Activated T-cell treated with anti-CD3 and anti-CD28 coated beads for 1 hour (primary cell): ENCODE results near the gene TMEM53.

Experiments used
- DNase-seq: peaks from one replicate; pipeline ENCODE4 v3.0.0-alpha.2; 2020; ENCODE audit warnings: low read depth

The TMEM53 gene

GRCh38 chr1:44698138-44698537 lies 23.9 kb upstream of the TMEM53 start:
- DNase-seq: no peak

GRCh38 chr1:44696789-44697345 lies 22.6 kb upstream of the TMEM53 start:
- DNase-seq: peak; percentile 22

DNA sequence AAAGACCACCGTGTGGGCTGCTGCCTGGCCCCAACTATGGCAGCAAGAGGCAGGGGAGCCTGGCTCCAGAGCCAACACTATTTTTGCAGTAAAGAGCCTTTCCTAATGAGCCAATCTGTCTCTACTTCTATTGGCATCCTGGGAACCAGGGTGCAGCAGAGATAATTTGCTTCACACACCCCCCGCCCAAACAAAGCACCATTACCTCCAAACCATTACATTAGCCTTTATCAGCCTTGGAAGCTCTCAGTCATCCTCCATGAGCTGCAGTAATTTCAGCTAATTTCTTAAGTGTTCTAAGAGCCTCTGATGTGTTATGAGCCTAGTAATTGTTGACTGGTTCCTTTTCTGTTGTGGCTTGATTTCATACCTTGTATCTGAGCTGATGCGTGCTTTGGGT lies 21.8 kb upstream of the TMEM53 start:
- no peak for DNase-seq

GRCh38 chr1:44695671-44696070 lies 21.4 kb upstream of the TMEM53 start:
- no peak for DNase-seq

DNA sequence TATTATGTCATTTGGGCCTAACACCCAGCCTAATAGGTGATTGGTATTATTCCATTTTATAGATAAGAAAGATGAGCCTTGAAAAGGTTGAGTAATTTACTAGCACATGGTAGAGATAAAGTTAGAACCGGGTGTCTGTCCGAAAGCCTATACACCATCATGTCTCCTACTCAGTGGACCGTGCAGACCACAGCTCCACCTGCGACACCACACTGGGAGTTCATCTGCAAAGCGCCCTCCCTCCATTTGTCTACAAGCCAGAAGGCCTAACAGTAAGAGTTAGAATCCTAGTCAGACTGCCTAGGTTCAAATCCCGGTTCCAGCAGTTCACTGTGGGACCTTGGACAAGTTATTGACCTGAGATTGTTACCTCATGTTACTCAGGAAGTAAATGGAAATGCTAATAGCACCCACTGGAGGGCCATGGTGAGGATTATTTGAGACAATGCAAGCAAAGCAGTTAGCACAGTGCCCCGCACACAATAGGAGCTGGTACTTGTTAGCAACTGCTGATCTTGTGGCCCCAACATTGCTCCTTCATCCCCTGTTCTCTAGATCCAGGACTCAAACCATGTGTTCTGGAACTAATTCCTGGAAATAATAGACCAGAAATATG lies 20.7 kb upstream of the TMEM53 start:
- no peak for DNase-seq

- no peak for DNase-seq
These were observed 19.6 kb upstream of the TMEM53 start for GRCh38 chr1:44693900-44694299.

DNA sequence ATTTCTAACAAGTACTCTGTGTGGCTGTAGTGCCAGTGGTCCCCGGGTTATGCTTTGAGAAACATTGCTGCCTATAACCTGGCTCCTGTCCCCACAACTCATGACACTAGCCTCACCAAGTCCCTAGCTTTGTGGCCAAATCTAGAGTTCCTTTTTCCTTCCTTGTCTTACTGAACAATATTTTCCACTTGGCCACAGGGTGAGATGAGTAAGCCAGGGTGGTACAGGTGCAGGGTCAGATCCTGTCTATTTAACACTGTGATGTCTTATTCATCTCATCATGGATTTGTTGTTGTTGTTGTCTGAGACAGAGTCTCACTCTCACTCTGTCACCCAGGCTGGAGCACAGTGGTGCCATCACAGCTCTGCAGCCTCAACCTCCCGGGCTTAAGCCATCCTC lies 18.9 kb upstream of the TMEM53 start:
- no peak for DNase-seq

GRCh38 chr1:44689447-44689765 lies 15.1 kb upstream of the TMEM53 start:
- no peak for DNase-seq

GRCh38 chr1:44688760-44689446 lies 14.6 kb upstream of the TMEM53 start:
- DNase-seq: no peak

- no peak for DNase-seq
These were observed 11.6 kb upstream of the TMEM53 start for GRCh38 chr1:44685881-44686280.

DNA sequence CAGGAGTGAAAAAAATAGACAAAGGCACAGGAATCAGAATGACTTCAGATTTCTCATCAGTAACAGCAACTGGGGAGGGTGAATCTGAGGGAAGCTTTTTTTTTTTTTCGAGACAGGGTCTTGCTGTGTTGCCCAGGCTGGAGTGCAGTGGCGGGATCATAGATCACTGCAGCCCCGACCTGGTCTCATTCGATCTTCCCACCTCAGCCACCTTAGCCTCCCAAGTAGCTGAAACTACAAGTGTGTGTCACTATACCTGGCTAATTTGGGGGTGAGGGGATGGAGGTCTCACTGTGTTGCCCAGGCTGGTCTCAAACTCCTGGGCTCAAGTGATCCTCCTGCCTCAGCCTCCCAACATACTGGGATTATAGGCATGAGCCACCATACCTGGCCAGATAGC lies 10.9 kb upstream of the TMEM53 start:
- no peak for DNase-seq

GRCh38 chr1:44684525-44684924 lies 10.2 kb upstream of the TMEM53 start:
- DNase-seq: no peak

DNA sequence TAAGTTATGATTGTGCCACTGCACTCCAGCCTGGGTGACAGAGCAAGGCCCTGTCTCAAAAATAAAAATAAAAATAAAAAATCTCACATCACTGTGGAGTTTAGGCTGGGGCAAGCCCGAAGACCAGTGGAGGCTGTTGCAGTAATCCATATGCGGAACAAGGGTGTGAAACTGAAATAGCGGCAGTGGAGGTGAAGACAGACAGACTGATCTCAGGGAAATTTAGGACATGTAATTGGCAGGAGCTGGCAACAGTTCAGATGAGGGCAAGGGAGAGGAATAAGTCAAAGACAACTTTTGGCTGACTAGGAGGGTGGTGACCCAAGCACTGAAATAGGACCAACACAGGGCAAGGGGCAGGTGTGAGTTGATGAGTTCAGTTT lies 8.6 kb upstream of the TMEM53 start:
- no peak for DNase-seq

GRCh38 chr1:44681905-44682882 lies 7.9 kb upstream of the TMEM53 start:
- no peak for DNase-seq

GRCh38 chr1:44679468-44679867 lies 5.2 kb upstream of the TMEM53 start:
- no peak for DNase-seq

DNA sequence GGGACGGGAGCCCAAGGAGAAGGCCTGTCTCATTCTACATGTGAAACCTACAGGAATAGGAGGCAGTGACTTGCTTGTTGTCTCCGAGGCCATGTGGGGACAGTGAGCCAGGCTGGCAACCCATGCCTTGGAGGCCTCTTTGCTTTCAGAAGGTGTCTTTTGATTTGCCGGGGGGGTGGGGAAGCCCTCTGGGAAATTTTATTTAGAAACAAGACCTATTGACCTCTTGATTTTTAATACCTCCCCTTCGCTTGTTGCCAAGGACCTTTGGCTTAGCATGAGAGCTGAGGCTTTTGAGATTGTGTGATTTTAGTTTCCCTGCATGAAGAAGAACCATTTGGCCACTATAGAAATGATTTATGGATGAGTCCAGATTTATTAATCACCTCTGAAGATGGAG lies 4.3 kb upstream of the TMEM53 start:
- DNase-seq: no peak

GRCh38 chr1:44678120-44678519 lies 3.8 kb upstream of the TMEM53 start:
- no peak for DNase-seq

- no peak for DNase-seq
These were observed 3.0 kb upstream of the TMEM53 start for GRCh38 chr1:44677201-44677766.

GRCh38 chr1:44676484-44677200 lies 2.4 kb upstream of the TMEM53 start:
- no peak for DNase-seq

DNA sequence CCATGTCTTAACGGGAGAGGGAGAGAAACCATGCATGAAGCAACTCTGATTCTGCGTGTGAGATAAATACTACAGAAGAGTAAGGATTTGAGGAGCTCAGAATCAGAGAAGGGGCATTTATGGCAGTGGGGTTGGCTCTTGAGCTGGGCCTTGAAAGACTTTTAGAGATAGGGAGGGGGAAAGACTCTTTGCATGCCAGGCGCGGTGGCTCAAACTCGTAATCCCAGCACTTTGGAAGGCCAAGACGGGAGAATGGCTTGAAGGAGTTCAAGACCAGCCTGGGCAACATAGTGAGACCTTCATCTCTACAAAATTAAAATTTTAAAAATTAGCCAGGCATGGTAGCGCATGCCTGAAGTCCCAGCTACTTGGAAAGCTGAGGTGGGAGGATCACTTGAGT lies 905 bp upstream of the TMEM53 start:
- DNase-seq: no peak

DNA sequence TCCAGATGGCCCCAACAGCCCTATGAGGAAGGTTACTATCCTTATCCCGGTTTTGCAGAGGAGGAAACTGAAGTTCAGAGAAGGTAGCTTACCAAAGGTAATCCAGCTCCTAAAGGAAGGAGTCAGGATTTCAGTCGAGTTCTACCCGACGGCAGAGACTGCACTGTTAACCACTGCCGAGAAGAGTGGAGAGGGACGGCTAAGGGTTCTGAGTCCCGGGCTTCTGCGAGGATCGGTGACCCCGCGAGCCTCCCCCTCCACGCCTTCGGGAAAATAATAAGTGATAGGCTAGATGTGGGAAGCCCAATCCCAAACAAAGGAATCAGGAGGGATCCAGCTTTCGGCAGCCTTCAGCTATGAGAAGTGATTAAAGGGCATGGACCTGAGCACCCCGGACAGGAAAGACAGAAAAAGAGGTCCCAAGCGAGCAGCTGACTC lies 587 bp downstream of the TMEM53 start:
- DNase-seq: no peak
